Muscle of leg (tissue), 11 donors: ENCODE data around the gene RPH3AL. TPM values are rescaled to one million over a fixed set of nuclear protein-coding genes. Genes with fewer than 3 reads are reported as not detected.
"Not testable (repeated sequence)": the region's sequence is repeated elsewhere in the genome, so short reads cannot be mapped to it uniquely, and the experiment has no call there.

Experiments used
- DNase-seq: peaks from one replicate; pipeline ENCODE4 v3.0.0; 2013
- H3K27ac ChIP-seq: one replicate; pipeline ENCODE4 v1.5.1; 2013; ENCODE audit warnings: mild to moderate bottlenecking, low read length, control low read depth
- H3K27me3 ChIP-seq: one replicate; pipeline ENCODE4 v1.6.1; 2013; ENCODE audit warnings: low read length; ENCODE audit not compliant: control insufficient read depth, insufficient read depth
- H3K36me3 ChIP-seq: one replicate; pipeline ENCODE4 v1.6.1; 2013; ENCODE audit warnings: low read length; ENCODE audit not compliant: control insufficient read depth, insufficient read depth
- H3K4me1 ChIP-seq: one replicate; pipeline ENCODE4 v1.6.1; 2013; ENCODE audit warnings: low read length; ENCODE audit not compliant: control insufficient read depth, insufficient read depth
- H3K4me3 ChIP-seq: one replicate; pipeline ENCODE4 v1.5.1; 2013; ENCODE audit warnings: low read length, control low read depth
- H3K9me3 ChIP-seq: replicated peaks from 2 replicates; pipeline ENCODE4 v1.6.1; 2013; ENCODE audit warnings: low read depth, low read length; ENCODE audit not compliant: control insufficient read depth
- WGBS: methylation state at CpG from one replicate; pipeline ENCODE4 v1.1.5; 2013; ENCODE audit warnings: missing lambda C conversion rate; ENCODE audit not compliant: insufficient coverage; 5-methylcytosine and 5-hydroxymethylcytosine counted together
- polyA plus RNA-seq, 8 donors: library from polyadenylated mRNA; unstranded; fragments of 120-200 nt; gene quantifications; one replicate each; pipeline versions ENCODE4 v1.2.1 to v1.2.3, GENCODE V29; 2013; ENCODE audit warnings: inconsistent platforms in 1 of 8, low replicate concordance in 1 of 8; ENCODE audit not compliant: insufficient read length in 8 of 8, insufficient read depth in 1 of 8
- total RNA-seq: library from RNA; stranded (reverse); fragments of 120-200 nt; gene quantifications from one replicate; pipeline ENCODE4 v1.2.4, GENCODE V29; 2013

RPH3AL gene
- total and polyA plus RNA-seq, 9 donors, result 3.0 to 6.1 (median 4.8) TPM

GRCh38 chr17:273981-274832, 78.4 kb downstream of the RPH3AL start:
- Histone ChIP-seq H3K27ac (no peak overlapping the region), H3K4me3 (no peak overlapping the region), H3K36me3 (no peaks in the 10 kb centered on the region), H3K4me1 (no peaks in the 10 kb centered on the region), H3K27me3 (no peaks in the 10 kb centered on the region), H3K9me3 (peaks cover 4% of the 10 kb centered on the region)
- WGBS, result 75% methylated on average over 22 of the region's 28 CpGs
- DNase-seq, result no peak

GRCh38 chr17:272856-273255, 79.8 kb downstream of the RPH3AL start:
- H3K27me3 ChIP-seq, H3K4me1 ChIP-seq, DNase-seq, H3K36me3 ChIP-seq, H3K27ac ChIP-seq, H3K9me3 ChIP-seq, H3K4me3 ChIP-seq: not testable (repeated sequence)
- WGBS, result 87% methylated on average over 20 of the region's 26 CpGs

- H3K36me3 ChIP-seq, H3K27me3 ChIP-seq, H3K9me3 ChIP-seq, DNase-seq, H3K4me3 ChIP-seq, H3K4me1 ChIP-seq, H3K27ac ChIP-seq: not testable (repeated sequence)
- WGBS, result no CpG with 5 or more reads among the region's 4 CpGs
Measured at GRCh38 chr17:271928-272623, 80.5 kb downstream of the RPH3AL start.

- 79% methylated on average over 26 of the region's 27 CpGs for WGBS
- H3K9me3 ChIP-seq, result peaks cover 4% of the 10 kb centered on the region
- H3K36me3 ChIP-seq, result no peaks in the 10 kb centered on the region
- peaks cover 13% of the 10 kb centered on the region for H3K4me1 ChIP-seq
- no peak overlapping the region for H3K4me3 ChIP-seq
- H3K27me3 ChIP-seq, result no peaks in the 10 kb centered on the region
- H3K27ac ChIP-seq, result no peak overlapping the region
- no peak for DNase-seq
Measured at GRCh38 chr17:269616-270514, 82.7 kb downstream of the RPH3AL start.

GRCh38 chr17:266701-267667, 85.6 kb downstream of the RPH3AL start:
- no peak overlapping the region for H3K4me3 ChIP-seq
- 30% methylated on average over 23 of the region's 31 CpGs for WGBS
- peaks cover 5% of the 10 kb centered on the region for H3K36me3 ChIP-seq
- H3K9me3 ChIP-seq, result no peaks in the 10 kb centered on the region
- DNase-seq, result peak; percentile 90
- H3K4me1 ChIP-seq, result peaks cover 13% of the 10 kb centered on the region
- H3K27me3 ChIP-seq, result no peaks in the 10 kb centered on the region
- H3K27ac ChIP-seq, result peak overlapping the region; percentile 45

- 41% methylated on average over 3 of the region's 6 CpGs for WGBS
- Histone ChIP-seq H3K4me3 (no peak overlapping the region), H3K27me3 (no peaks in the 10 kb centered on the region), H3K9me3 (no peaks in the 10 kb centered on the region), H3K36me3 (peaks cover 5% of the 10 kb centered on the region), H3K4me1 (peaks cover 14% of the 10 kb centered on the region), H3K27ac (no peak overlapping the region)
- DNase-seq, result no peak
Measured at GRCh38 chr17:266219-266618, 86.4 kb downstream of the RPH3AL start.

- Histone ChIP-seq H3K4me3 (no peak overlapping the region), H3K27me3 (no peaks in the 10 kb centered on the region), H3K4me1 (peaks cover 19% of the 10 kb centered on the region), H3K36me3 (peaks cover 5% of the 10 kb centered on the region), H3K27ac (no peak overlapping the region), H3K9me3 (no peaks in the 10 kb centered on the region)
- 55% methylated on average over 5 of the region's 10 CpGs for WGBS
- DNase-seq, result peak; percentile 26
Measured at GRCh38 chr17:265718-266117, 86.9 kb downstream of the RPH3AL start.

GRCh38 chr17:263773-264172, 88.8 kb downstream of the RPH3AL start:
- DNase-seq, result no peak
- H3K4me1 ChIP-seq, result peaks cover 30% of the 10 kb centered on the region
- H3K27me3 ChIP-seq, result peaks cover 2% of the 10 kb centered on the region
- 98% methylated on average over 18 of the region's 24 CpGs for WGBS
- H3K27ac ChIP-seq, result no peak overlapping the region
- no peaks in the 10 kb centered on the region for H3K9me3 ChIP-seq
- H3K36me3 ChIP-seq, result peaks cover 5% of the 10 kb centered on the region
- H3K4me3 ChIP-seq, result no peak overlapping the region

GRCh38 chr17:263271-263670, 89.3 kb downstream of the RPH3AL start:
- peaks cover 32% of the 10 kb centered on the region for H3K4me1 ChIP-seq
- peaks cover 5% of the 10 kb centered on the region for H3K36me3 ChIP-seq
- no peak overlapping the region for H3K4me3 ChIP-seq
- DNase-seq, result no peak
- WGBS, result over 99% methylated on average over 8 of the region's 18 CpGs
- H3K27ac ChIP-seq, result no peak overlapping the region
- H3K9me3 ChIP-seq, result no peaks in the 10 kb centered on the region
- H3K27me3 ChIP-seq, result peaks cover 2% of the 10 kb centered on the region
